H1 (cell line): ENCODE measurements around the gene KCTD10. TPM values are rescaled to one million over a fixed set of nuclear protein-coding genes. Genes with fewer than 3 reads are reported as not detected.

Source experiments
- CHD2 ChIP-seq: IDR thresholded peaks from 2 replicates; pipeline ENCODE4 v1.6.1; 2012; ENCODE audit warnings: low read length, improper control_type of control experiment
- polyA plus RNA-seq, 7 experiments: library from polyadenylated mRNA; depleted of rRNA in 3 of 7; stranded (reverse) in 5 of 7; unstranded in 2 of 7; fragments of >200 nt in 5 of 7; fragments of 200-250 nt in 2 of 7; gene quantifications; 1 replicate in 5 of 7; 2 replicates in 1 of 7; 4 replicates in 1 of 7; pipeline versions ENCODE4 v1.2.1 to v1.2.3, GENCODE V29; 2011 to 2013; ENCODE audit warnings: missing spikeins in 2 of 7, mixed read lengths in 2 of 7
- total RNA-seq: library from RNA; stranded (reverse); fragmentation: NEBNext Ultra II Directional; extraction: Animal tissue kit (Norgen Biotek cat#: 25700); gene quantifications from 2 replicates; pipeline ENCODE4 v1.2.1, GENCODE V29; 2021

The KCTD10 gene
- total and polyA plus RNA-seq, 2 of the 8 experiments (the other 6 are each of a cell fraction or from before 2014, with no cell fraction given), result 45.3 to 52.4 TPM

DNA sequence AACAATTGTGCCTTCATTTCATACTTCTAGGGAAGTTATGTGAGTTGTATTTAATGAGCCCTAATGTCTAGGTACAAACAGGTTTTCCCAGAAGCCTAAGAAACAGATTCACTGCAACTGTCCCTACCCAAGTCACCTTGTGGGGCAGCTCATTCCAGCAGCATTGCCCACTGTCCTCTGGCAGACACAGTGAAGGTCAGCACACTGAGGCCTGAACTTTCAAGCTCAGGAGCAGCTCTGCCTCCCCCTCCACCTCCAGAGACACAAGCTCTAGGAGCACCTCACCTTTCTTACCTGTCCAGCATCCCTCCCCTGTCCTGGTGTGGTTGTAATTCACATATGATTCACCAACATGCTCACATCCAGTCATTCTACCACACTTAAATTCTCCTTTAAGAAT lies 16.0 kb upstream of the KCTD10 start (continued):
- TF ChIP-seq CHD2, result no peak
